GM12878 (cell line): ENCODE results near the gene DCC. TPM values are rescaled to one million over a fixed set of nuclear protein-coding genes. Genes with fewer than 3 reads are reported as not detected.

Source experiments
- ATAC-seq: fragments of 200-7000 bp; cut with Tn5 transposase; 3 replicates; pipeline ENCODE4 v1.9.1; 2020; ENCODE audit warnings: mild to moderate bottlenecking, moderate library complexity
- BruUV-seq: library from RNA; stranded (reverse); fragments of 400-500 nt; replicated peaks from 2 replicates; lab custom pipeline; 2021; lab: Mats Ljungman, UMichigan
- CTCF ChIA-PET: fragments of 300-600 bp; sonication (Branson Sonifier 250); formaldehyde crosslinking; extraction: SDS; loops from one replicate; lab custom pipeline; 2021; ENCODE audit warnings: inconsistent platforms; lab: Yijun Ruan, JAX
- POLR2A ChIA-PET: fragments of 350-600 bp; formaldehyde crosslinking; extraction: SDS; loops from one replicate; lab custom pipeline; 2021; ENCODE audit warnings: inconsistent platforms; lab: Charles Lee
- RAD21 ChIA-PET: fragments of 300-600 bp; sonication (Branson Sonifier 250); formaldehyde crosslinking; loops from one replicate; lab custom pipeline; 2023; ENCODE audit warnings: antibody characterized with exemption; ENCODE audit not compliant: unreplicated experiment; lab: Charles Lee
- SMC1A ChIA-PET: fragments of 300-600 bp; sonication (Branson Sonifier 250); formaldehyde crosslinking; loops from one replicate; lab custom pipeline; 2023; ENCODE audit not compliant: unreplicated experiment, uncharacterized antibody; lab: Charles Lee
- DNase-seq: peaks from one replicate; pipeline ENCODE4 v3.0.0-alpha.2; 2011; ENCODE audit warnings: low read depth, low spot score
- FAIRE-seq: peaks from 3 replicates; lab custom pipeline; 2011; peaks lifted over from hg19 to GRCh38; lab: Jason Lieb, UNC
- H2AFZ ChIP-seq: 2 replicates; pipeline ENCODE4 v1.6.0; 2011; ENCODE audit warnings: low read depth, low read length, control low read depth; ENCODE audit not compliant: control insufficient read depth
- H3K27ac ChIP-seq: 2 replicates; pipeline ENCODE4 v1.5.1; 2011; ENCODE audit warnings: control low read depth; ENCODE audit not compliant: control insufficient read depth, insufficient read depth
- H3K27me3 ChIP-seq, 2 experiments: replicated peaks in 1 of 2; 2 replicates each; pipeline versions ENCODE4 v1.6.0 to v1.6.1; 2011; ENCODE audit warnings: low read length in 1 of 2; ENCODE audit not compliant: control insufficient read depth in 2 of 2, insufficient read depth in 2 of 2
- H3K36me3 ChIP-seq, 2 experiments: 2 replicates each; pipeline ENCODE4 v1.5.1; 2011; ENCODE audit warnings: low read length in 1 of 2; ENCODE audit not compliant: control insufficient read depth in 2 of 2, insufficient read depth in 2 of 2
- H3K4me1 ChIP-seq: 2 replicates; pipeline ENCODE4 v1.6.1; 2011; ENCODE audit warnings: mild to moderate bottlenecking, low read length, moderate library complexity, mixed read lengths; ENCODE audit not compliant: control insufficient read depth, insufficient read depth
- H3K4me2 ChIP-seq: 2 replicates; pipeline ENCODE4 v1.6.0; 2011; ENCODE audit warnings: control low read depth; ENCODE audit not compliant: control insufficient read depth, insufficient read depth
- H3K4me3 ChIP-seq: fragments of 200-600 bp; sonication (generic); 2 replicates; pipeline ENCODE4 v1.5.1; 2016
- H3K79me2 ChIP-seq: 2 replicates; pipeline ENCODE4 v1.6.0; 2011; ENCODE audit warnings: low read length; ENCODE audit not compliant: control insufficient read depth, insufficient read depth
- H3K9ac ChIP-seq: 2 replicates; pipeline ENCODE4 v1.8.0; 2011; ENCODE audit warnings: low read length, control low read depth, mixed read lengths; ENCODE audit not compliant: control insufficient read depth, insufficient read depth
- H3K9me3 ChIP-seq: replicated peaks from 3 replicates; pipeline ENCODE4 v1.5.1; 2011; ENCODE audit warnings: mild to moderate bottlenecking, low read length; ENCODE audit not compliant: control insufficient read depth, insufficient read depth
- H4K20me1 ChIP-seq: 2 replicates; pipeline ENCODE4 v1.6.0; 2011; ENCODE audit not compliant: control insufficient read depth, insufficient read depth
- ATF7 ChIP-seq: fragments of 450-650 bp; IDR thresholded peaks from 2 replicates; pipeline ENCODE4 v1.6.1; 2016; ENCODE audit warnings: low read depth, mild to moderate bottlenecking
- BMI1 ChIP-seq: fragments of 450-650 bp; IDR thresholded peaks from 2 replicates; pipeline ENCODE4 v1.6.1; 2016; ENCODE audit warnings: mild to moderate bottlenecking, moderate library complexity, borderline replicate concordance
- CBX5 ChIP-seq: sonication (generic); IDR thresholded peaks from 2 replicates; pipeline ENCODE4 v1.6.1; 2016; ENCODE audit warnings: low read depth, moderate library complexity, mild to moderate bottlenecking, inconsistent platforms
- CEBPZ ChIP-seq: fragments of 150-350 bp; IDR thresholded peaks from 2 replicates; pipeline ENCODE4 v1.6.1; 2016; ENCODE audit warnings: low read depth, low read length
- CTCF ChIP-seq, 3 experiments: IDR thresholded peaks in 2 of 3; conservative IDR thresholded peaks in 1 of 3; 2 replicates each; pipeline ENCODE4 v1.5.1; 2011; ENCODE audit warnings: low read depth in 3 of 3, low read length in 3 of 3, mild to moderate bottlenecking in 3 of 3, control low read depth in 2 of 3, moderate library complexity in 2 of 3, inconsistent platforms in 1 of 3, mixed read lengths in 1 of 3; ENCODE audit not compliant: control insufficient read depth in 2 of 3, insufficient read depth in 1 of 3; ENCODE audit errors: extremely low read depth in 1 of 3
- ESRRA ChIP-seq: IDR thresholded peaks from 2 replicates; pipeline ENCODE4 v1.6.1; 2012; ENCODE audit warnings: mild to moderate bottlenecking, low read length, improper control_type of control experiment
- EZH2 ChIP-seq: IDR thresholded peaks from 2 replicates; pipeline ENCODE4 v1.6.1; 2012; ENCODE audit warnings: low read depth, mild to moderate bottlenecking, control low read depth, inconsistent platforms, low read length, borderline replicate concordance; ENCODE audit not compliant: control insufficient read depth
- MEF2B ChIP-seq: fragments of 450-650 bp; IDR thresholded peaks from 2 replicates; pipeline ENCODE4 v1.6.1; 2018; ENCODE audit warnings: mild to moderate bottlenecking, moderate library complexity; ENCODE audit not compliant: partially characterized antibody, poor library complexity, severe bottlenecking
- NBN ChIP-seq: fragments of 450-650 bp; IDR thresholded peaks from 2 replicates; pipeline ENCODE4 v1.6.1; 2016
- NFIC ChIP-seq: IDR thresholded peaks from 2 replicates; pipeline ENCODE4 v1.6.1; 2012; ENCODE audit warnings: low read depth, mild to moderate bottlenecking, inconsistent platforms, low read length, moderate library complexity
- NFXL1 ChIP-seq: fragments of 450-650 bp; IDR thresholded peaks from 2 replicates; pipeline ENCODE4 v1.6.1; 2017; ENCODE audit warnings: antibody characterized with exemption, mild to moderate bottlenecking, borderline replicate concordance
- NR2F1 ChIP-seq: fragments of 450-650 bp; conservative IDR thresholded peaks from 2 replicates; pipeline ENCODE4 v1.6.1; 2017; ENCODE audit warnings: mild to moderate bottlenecking
- SUZ12 ChIP-seq: fragments of 200-600 bp; sonication (generic); IDR thresholded peaks from one replicate; pipeline ENCODE4 v1.6.1; 2018; ENCODE audit warnings: antibody characterized with exemption, mild to moderate bottlenecking; ENCODE audit not compliant: unreplicated experiment
- TBL1XR1 ChIP-seq: IDR thresholded peaks from 2 replicates; pipeline ENCODE4 v1.6.1; 2012; ENCODE audit warnings: low read depth, low read length, improper control_type of control experiment
- ZNF217 ChIP-seq: fragments of 450-650 bp; IDR thresholded peaks from 2 replicates; pipeline ENCODE4 v1.6.1; 2017; ENCODE audit warnings: antibody characterized with exemption, mild to moderate bottlenecking
- WGBS: methylation state at CpG from one replicate; pipeline ENCODE4 v1.1.6; 2016; ENCODE audit warnings: low lambda C conversion rate; ENCODE audit not compliant: insufficient replicate concordance, insufficient coverage; ENCODE audit errors: missing lambda C conversion rate; 5-methylcytosine and 5-hydroxymethylcytosine counted together
- in situ Hi-C: fragments of 300-500 bp; cut with MboI; formaldehyde crosslinking; loops from 9 replicates; pipeline ENCODE4 v1.14.3; 2018; ENCODE audit warnings: mixed read lengths
- intact Hi-C: fragments of 100-400 bp; cut with micrococcal nuclease; formaldehyde crosslinking; loops from one replicate; pipeline ENCODE4 v1.14.2; 2022; ENCODE audit not compliant: unreplicated experiment
- polyA plus RNA-seq, 11 experiments: library from polyadenylated mRNA; depleted of rRNA in 4 of 11; unstranded in 6 of 11; stranded (reverse) in 5 of 11; fragments of >200 nt; fragmentation: Nextera tagmentation in 4 of 11; fragmentation: Illumina TruSeq in 1 of 11; extraction: Ambion mirVana in 4 of 11; extraction: Trizol in 1 of 11; gene quantifications; 1 replicate in 1 of 11; 2 replicates in 10 of 11; pipeline versions ENCODE4 v1.2.1 to v1.2.3, GENCODE V29; 2011 to 2016; ENCODE audit warnings: inconsistent platforms in 2 of 11, missing spikeins in 2 of 11, low read depth in 1 of 11
- total RNA-seq, 4 experiments: library from RNA; depleted of rRNA in 3 of 4; stranded (reverse); fragments of >200 nt in 3 of 4; fragmentation: Illumina TruSeq in 1 of 4; extraction: Trizol in 1 of 4; gene quantifications; 2 replicates each; pipeline versions ENCODE4 v1.2.1 to v1.2.3, GENCODE V29; 2013 to 2021
- TF ChIP-seq, protein P1 (sequence below): fragments of 450-650 bp; IDR thresholded peaks from 2 replicates; pipeline ENCODE4 v1.6.1; 2014; ENCODE audit warnings: mild to moderate bottlenecking

Gene DCC
- total and polyA plus RNA-seq, 10 of the 15 experiments (the other 5 are each of a cell fraction or from before 2014, with no cell fraction given), result 0.01 TPM; not detected in 9

- ChIA-PET CTCF (interaction anchor here (1.1 kb wide), 1 partner anchor 666 kb away, joined by 5 read pairs; no protein-coding TSS in a partner anchor), RAD21 (no interaction called here), SMC1A (interaction anchor here (0.9 to 1.1 kb wide), 2 partner anchors 17 to 313 kb away, joined by 3 read pairs; no protein-coding TSS in a partner anchor), POLR2A (no interaction called here)
- no peak overlapping the region for H3K4me3 ChIP-seq
- FAIRE-seq, result no peak
- no peak overlapping the region for H3K4me2 ChIP-seq
- in situ Hi-C loops, result no loop called here
- no peaks in the 10 kb centered on the region for H4K20me1 ChIP-seq
- no peaks in the 10 kb centered on the region for H3K9me3 ChIP-seq
- intact Hi-C loops, result no loop called here
- no peaks in the 10 kb centered on the region; the same call in 1 of the 2 replicates for H3K4me1 ChIP-seq
- DNase-seq, result no peak
- no peak for ATAC-seq
- no peaks in the 10 kb centered on the region for H3K79me2 ChIP-seq
- no peak overlapping the region for H3K27ac ChIP-seq
- H3K27me3 ChIP-seq, result no peaks in the 10 kb centered on the region
- 0% methylated on average over 2 of the region's 2 CpGs for WGBS
- BruUV-seq, result no TSS peak
- no peak overlapping the region for H2AFZ ChIP-seq
- TF ChIP-seq MEF2B (no peak), EZH2 (no peak), CTCF (IDR thresholded peaks at IDR 0.05 in 2 of 3, conservative IDR thresholded peaks at IDR 0.05 in 1 of 3; ENCODE audit: control insufficient read depth in 2 of 3, extremely low read depth in 1 of 3, insufficient read depth in 1 of 3, low read depth in 3 of 3, low read length in 3 of 3) (no peak), ESRRA (no peak), ZNF217 (no peak), TBL1XR1 (no peak), NBN (no peak), ATF7 (no peak), BMI1 (no peak), NFIC (no peak), CBX5 (no peak), SUZ12 (no peak), CEBPZ (no peak), NR2F1 (no peak), NFXL1 (no peak)
- TF ChIP-seq, protein P1, sequence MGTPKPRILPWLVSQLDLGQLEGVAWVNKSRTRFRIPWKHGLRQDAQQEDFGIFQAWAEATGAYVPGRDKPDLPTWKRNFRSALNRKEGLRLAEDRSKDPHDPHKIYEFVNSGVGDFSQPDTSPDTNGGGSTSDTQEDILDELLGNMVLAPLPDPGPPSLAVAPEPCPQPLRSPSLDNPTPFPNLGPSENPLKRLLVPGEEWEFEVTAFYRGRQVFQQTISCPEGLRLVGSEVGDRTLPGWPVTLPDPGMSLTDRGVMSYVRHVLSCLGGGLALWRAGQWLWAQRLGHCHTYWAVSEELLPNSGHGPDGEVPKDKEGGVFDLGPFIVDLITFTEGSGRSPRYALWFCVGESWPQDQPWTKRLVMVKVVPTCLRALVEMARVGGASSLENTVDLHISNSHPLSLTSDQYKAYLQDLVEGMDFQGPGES, result no peak
- no peak overlapping the region for H3K9ac ChIP-seq
- no peaks in the 10 kb centered on the region for H3K36me3 ChIP-seq
Observed at GRCh38 chr18:52334307-52334706, 5.7 kb upstream of the DCC start.
